Measurements from ENCODE around the gene UST. TPM values are rescaled to one million over a fixed set of nuclear protein-coding genes. Genes with fewer than 3 reads are reported as not detected.

UST gene
- total RNA-seq, 2 donors from 2014 or later = 1.6 to 7.5 TPM

DNA sequence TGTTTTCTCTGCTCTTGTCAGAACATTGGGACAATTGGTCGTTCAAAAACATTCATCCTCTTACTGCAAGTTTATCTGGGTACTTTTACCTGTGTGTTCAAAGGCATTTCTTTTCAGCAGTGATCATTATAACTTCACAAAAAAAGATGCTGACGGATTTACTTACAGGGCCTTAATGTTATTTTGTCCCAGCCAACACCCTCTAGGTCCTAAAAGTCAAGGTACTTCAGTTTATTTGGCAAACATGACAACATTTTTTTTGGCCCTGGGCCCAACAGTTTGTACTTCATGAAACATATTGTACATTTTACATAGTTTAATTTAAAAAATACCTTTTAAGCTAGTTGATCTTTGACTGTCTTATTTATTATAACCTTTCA lies 329.5 kb downstream of the UST start:
- H3K27ac Mint-ChIP-seq = peak overlapping the region; percentile 92
- peaks cover 27% of the 10 kb centered on the region for H3K36me3 Mint-ChIP-seq (ENCODE audit: low read depth)
- peaks cover 39% of the 10 kb centered on the region for H3K4me1 Mint-ChIP-seq
- no peaks in the 10 kb centered on the region for H3K27me3 Mint-ChIP-seq
- H3K4me3 Mint-ChIP-seq = peak overlapping the region; percentile 77
- H3K9me3 Mint-ChIP-seq = peaks cover 3% of the 10 kb centered on the region
- ATAC-seq (replicated peaks) = no peak

DNA sequence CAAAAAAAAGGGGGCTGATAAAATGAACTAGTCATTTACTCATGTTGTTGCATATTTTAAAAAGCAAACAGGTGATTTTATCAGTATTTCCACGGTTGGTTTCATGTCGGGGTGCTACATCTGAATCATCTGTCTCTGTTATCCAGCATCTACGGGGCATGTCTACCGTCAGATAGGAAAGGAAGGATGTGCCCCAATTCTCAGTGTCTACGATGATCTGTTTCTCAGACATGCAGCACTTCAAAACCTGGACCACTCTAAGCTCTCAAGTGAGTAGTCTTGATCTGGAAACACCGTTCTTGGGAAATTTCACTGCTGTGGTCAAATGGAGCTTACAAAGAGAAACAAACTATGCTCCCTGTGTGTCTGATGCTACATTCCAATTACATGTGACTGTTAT lies 330.4 kb downstream of the UST start:
- Mint-ChIP-seq H3K4me3 (peak overlapping the region; percentile 77), H3K27me3 (no peaks in the 10 kb centered on the region), H3K36me3 (ENCODE audit: low read depth) (peaks cover 27% of the 10 kb centered on the region)

DNA sequence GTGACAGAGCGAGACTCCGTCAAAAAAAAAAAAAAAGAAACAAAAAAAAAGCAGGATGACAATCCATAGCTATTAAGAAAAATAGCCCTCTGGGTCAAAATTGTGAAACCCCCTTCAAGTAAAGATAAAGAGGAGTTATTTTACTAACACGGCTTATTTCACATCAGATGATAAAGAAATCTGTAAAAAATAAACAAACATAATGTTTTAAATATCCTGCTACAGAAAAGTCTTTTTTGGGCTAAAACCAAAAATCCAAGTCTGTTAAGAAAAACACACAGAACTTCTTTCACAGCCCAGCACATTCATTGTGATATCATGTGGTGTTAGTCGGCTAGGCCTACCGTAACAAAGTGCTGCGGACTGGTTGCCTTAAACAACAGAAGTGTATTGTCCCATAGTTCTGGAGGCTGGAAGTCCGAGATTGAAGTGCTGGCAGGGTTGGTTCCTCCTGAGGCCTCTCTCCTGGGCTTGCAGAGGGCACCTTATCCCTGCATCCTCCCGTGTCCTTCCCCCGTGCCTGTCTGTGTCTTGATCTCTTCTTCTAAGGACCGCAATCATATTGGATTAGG lies 331.5 kb downstream of the UST start:
- H3K4me3 Mint-ChIP-seq = peak overlapping the region; percentile 77
- H3K4me1 Mint-ChIP-seq = peaks cover 52% of the 10 kb centered on the region
- H3K36me3 Mint-ChIP-seq (ENCODE audit: low read depth) = peaks cover 27% of the 10 kb centered on the region
- H3K27me3 Mint-ChIP-seq = no peaks in the 10 kb centered on the region
- ATAC-seq (replicated peaks) = no peak
- peak overlapping the region; percentile 25 for H3K27ac Mint-ChIP-seq
- no peaks in the 10 kb centered on the region for H3K9me3 Mint-ChIP-seq

More for the DNA sequence above, 330.4 kb downstream of the UST start:
- Mint-ChIP-seq H3K4me1 (peaks cover 41% of the 10 kb centered on the region), H3K9me3 (no peaks in the 10 kb centered on the region), H3K27ac (peak overlapping the region; percentile 92)
- peak; percentile 76 for ATAC-seq (replicated peaks)

DNA sequence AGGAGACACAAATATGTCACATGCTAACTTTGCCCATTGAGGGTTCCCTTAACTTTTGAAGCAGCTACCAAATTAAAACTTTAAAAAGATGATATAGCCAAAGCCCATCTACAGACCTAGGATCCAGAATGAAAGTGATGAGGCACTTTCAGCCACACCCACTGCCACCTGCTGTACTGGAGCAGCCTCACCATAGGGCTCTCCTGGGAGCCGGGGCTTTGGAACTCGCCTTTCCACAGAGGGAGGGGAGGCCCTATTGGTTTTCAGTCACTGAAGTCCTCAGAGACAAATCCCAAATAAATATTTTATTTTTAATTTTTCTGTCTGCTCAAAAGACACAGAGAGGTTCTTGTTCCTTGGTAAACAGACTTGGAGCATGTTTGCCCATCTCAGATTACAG lies 332.6 kb downstream of the UST start:
- H3K27ac Mint-ChIP-seq = peak overlapping the region; percentile 25
- no peaks in the 10 kb centered on the region for H3K27me3 Mint-ChIP-seq
- peaks cover 22% of the 10 kb centered on the region for H3K36me3 Mint-ChIP-seq (ENCODE audit: low read depth)
- no peaks in the 10 kb centered on the region for H3K9me3 Mint-ChIP-seq
- peak overlapping the region; percentile 47 for H3K4me3 Mint-ChIP-seq
- peaks cover 63% of the 10 kb centered on the region for H3K4me1 Mint-ChIP-seq
- ATAC-seq (replicated peaks) = no peak

DNA sequence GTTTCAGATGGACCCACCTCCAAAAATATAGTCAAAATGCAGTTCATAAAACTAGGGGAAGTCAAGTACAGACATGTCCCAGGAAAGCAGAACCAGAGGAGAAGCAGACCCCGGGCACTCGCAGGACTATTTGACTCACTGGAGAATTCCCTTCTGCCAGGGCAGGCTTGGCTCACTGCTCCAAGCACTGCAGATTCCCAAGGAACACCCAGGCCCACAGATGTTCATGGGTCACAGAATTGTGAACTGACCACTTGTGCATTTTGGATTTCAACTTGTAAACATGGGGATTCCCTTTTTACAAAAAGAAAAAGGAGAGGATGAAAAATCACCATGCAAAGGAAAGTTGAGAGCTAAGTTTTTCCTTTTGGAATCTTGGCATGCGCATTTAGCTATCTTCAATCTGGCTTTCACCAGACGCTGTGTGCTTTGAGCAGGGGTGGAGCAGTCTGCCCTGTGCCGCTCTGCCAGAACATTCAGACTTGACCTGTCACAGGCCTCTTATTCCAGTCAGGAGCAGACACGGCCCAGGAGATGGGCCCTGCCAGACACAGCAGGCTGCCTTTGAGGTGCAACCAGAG lies 333.2 kb downstream of the UST start:
- H3K4me3 Mint-ChIP-seq = peak overlapping the region; percentile 47
- no peaks in the 10 kb centered on the region for H3K27me3 Mint-ChIP-seq
- H3K36me3 Mint-ChIP-seq (ENCODE audit: low read depth) = peaks cover 19% of the 10 kb centered on the region
- H3K4me1 Mint-ChIP-seq = peaks cover 63% of the 10 kb centered on the region
- no peak for ATAC-seq (replicated peaks)
- H3K27ac Mint-ChIP-seq = peak overlapping the region; percentile 22
- H3K9me3 Mint-ChIP-seq = no peaks in the 10 kb centered on the region

DNA sequence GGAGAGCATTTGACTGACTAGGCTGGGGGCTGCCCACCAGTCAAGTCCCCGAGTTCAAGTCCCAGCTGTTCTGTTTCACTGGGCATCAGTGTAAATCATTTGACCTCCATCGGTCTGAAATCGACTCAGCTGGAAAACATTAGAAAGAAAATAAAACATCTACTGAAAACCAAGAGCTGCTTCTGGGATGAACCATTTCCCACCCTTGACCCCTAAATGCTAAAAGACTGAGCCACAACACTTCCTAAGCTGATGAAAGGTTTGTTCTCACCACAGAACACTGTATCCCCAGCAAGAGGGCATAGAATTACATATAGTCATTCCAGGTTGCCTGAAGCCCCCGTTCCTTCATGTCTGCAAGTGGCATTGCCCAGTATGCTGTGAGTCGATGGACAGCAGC lies 333.7 kb downstream of the UST start:
- H3K27me3 Mint-ChIP-seq = no peaks in the 10 kb centered on the region
- H3K4me1 Mint-ChIP-seq = peaks cover 64% of the 10 kb centered on the region
- peak overlapping the region; percentile 22 for H3K27ac Mint-ChIP-seq
- H3K9me3 Mint-ChIP-seq = no peaks in the 10 kb centered on the region
- no peak for ATAC-seq (replicated peaks)
- H3K36me3 Mint-ChIP-seq (ENCODE audit: low read depth) = peaks cover 16% of the 10 kb centered on the region
- H3K4me3 Mint-ChIP-seq = no peak overlapping the region

DNA sequence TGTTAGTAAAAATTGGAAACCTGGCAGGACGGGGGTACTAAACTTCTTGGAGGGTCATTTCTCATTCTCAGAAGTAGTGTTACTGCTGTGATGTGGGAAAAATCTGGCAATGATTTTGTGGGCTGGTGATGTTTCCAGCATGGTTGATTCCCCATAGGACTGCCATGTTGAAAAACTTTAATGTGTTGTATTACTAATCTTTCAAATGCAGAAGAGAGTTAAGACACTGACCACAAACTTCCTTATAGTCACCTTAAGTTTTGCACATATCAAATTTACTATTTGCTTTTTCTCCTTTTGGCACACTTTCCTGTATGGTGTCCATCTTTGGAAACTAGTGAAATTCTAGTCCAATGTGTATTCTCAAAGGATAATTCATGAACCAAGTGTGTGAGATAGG lies 334.5 kb downstream of the UST start:
- H3K9me3 Mint-ChIP-seq = no peaks in the 10 kb centered on the region
- H3K27me3 Mint-ChIP-seq = no peaks in the 10 kb centered on the region
- peaks cover 58% of the 10 kb centered on the region for H3K4me1 Mint-ChIP-seq
- no peak for ATAC-seq (replicated peaks)
- peaks cover 10% of the 10 kb centered on the region for H3K36me3 Mint-ChIP-seq (ENCODE audit: low read depth)
- peak overlapping the region; percentile 82 for H3K4me3 Mint-ChIP-seq
- H3K27ac Mint-ChIP-seq = no peak overlapping the region

DNA sequence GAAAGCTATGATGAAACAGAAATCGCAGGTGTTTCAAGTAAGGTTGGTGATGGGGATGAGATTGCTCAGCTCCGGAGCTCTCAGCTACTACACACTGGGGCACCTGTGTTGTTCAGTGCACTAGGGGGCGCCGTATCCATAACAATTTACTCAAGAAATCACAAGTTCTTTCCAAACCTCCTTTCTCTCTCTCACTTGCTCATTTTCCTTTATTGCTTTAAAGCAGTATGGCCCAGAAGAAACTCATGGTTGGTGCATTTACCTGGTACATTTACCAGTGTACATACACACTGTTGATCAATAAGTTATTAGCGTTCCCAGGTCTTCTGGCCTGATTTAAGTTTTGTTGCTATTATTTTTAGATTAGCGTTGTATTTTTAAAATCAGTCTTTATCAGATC lies 335.5 kb downstream of the UST start:
- H3K27me3 Mint-ChIP-seq = no peaks in the 10 kb centered on the region
- H3K9me3 Mint-ChIP-seq = no peaks in the 10 kb centered on the region
- peaks cover 52% of the 10 kb centered on the region for H3K4me1 Mint-ChIP-seq
- peaks cover 4% of the 10 kb centered on the region for H3K36me3 Mint-ChIP-seq (ENCODE audit: low read depth)
- ATAC-seq (replicated peaks) = peak; percentile 65
- peak overlapping the region; percentile 95 for H3K27ac Mint-ChIP-seq
- H3K4me3 Mint-ChIP-seq = peak overlapping the region; percentile 82

DNA sequence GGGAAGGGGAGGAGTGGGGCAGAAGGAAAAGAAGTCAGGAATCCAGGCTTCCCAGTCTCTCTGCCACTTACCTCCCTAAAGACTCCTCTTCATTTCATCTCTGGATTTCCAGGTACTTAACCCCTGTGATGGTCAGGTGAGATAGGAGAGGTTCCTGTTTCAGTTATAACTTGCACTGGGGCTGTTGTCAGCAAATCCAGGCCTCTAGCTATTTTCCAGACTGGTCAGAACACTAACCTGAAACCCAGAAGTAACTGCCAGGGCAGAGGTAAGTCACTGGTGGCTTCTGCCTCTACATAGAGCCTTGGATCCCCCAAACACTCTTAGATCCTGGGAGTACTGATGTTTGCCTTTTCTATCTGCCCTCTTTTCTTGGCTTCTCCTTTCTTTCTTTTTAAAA lies 337.2 kb downstream of the UST start:
- H3K4me3 Mint-ChIP-seq = peak overlapping the region; percentile 82
- no peaks in the 10 kb centered on the region for H3K27me3 Mint-ChIP-seq
- peaks cover 56% of the 10 kb centered on the region for H3K4me1 Mint-ChIP-seq
- H3K36me3 Mint-ChIP-seq (ENCODE audit: low read depth) = no peaks in the 10 kb centered on the region
- no peaks in the 10 kb centered on the region for H3K9me3 Mint-ChIP-seq
- ATAC-seq (replicated peaks) = no peak
- H3K27ac Mint-ChIP-seq = peak overlapping the region; percentile 95

DNA sequence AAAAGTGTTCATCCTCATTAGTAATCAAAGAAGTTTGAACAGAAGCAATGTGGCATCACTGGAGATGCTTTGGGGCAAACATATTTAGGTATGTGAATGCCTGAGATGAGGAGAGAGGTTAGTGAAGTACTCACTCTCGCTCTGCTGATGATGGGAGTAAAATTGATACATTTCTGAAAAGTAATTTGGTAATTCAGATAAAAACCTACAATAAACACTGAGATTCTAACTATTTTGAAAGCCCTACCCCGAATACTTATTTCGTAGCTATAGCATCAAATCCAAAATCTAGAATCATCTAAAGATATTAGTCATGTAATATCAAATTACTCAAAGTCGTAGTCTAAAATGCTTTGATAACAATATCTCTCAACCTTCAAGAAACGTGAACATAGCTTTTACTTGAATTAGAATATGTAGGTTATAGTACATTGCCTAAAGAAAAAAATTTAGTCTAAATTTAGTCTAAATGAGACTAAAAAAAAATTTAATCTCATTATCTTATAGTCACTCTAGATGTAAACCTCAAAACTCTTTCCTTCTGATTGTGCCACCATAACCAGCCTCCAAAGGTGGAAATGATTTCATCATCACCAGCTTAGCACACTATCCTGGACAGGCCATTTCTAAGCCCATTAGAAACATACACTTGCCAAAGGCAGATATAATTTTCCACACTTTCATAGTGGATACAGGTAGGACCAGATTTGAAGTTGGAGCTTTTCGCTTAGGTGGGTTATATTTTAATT lies 338.2 kb downstream of the UST start:
- peak; percentile 75 for ATAC-seq (replicated peaks)
- Mint-ChIP-seq H3K27me3 (no peaks in the 10 kb centered on the region), H3K9me3 (no peaks in the 10 kb centered on the region), H3K4me1 (peaks cover 53% of the 10 kb centered on the region), H3K4me3 (peak overlapping the region; percentile 82), H3K36me3 (ENCODE audit: low read depth) (no peaks in the 10 kb centered on the region), H3K27ac (peak overlapping the region; percentile 95)

DNA sequence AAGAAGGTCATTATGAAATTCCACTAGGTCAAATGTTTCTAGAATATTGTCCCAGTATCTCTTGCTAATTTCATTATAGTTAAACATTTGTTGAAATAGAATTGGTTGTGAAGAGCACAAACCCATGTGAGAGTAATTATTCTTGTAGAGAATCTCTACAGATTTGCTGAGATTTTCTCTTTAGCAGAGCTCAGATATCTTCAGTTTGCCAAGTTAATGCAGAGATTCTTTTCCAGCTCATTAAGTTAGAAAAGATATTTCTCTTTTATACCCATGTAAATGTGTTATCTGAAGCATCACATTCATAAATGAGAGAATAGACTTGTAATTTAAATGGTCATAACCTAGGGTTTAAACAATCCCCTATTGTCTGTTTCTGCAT lies 338.7 kb downstream of the UST start:
- H3K27ac Mint-ChIP-seq = peak overlapping the region; percentile 95
- no peaks in the 10 kb centered on the region for H3K27me3 Mint-ChIP-seq
- no peak for ATAC-seq (replicated peaks)
- H3K4me3 Mint-ChIP-seq = peak overlapping the region; percentile 82
- no peaks in the 10 kb centered on the region for H3K36me3 Mint-ChIP-seq (ENCODE audit: low read depth)
- peaks cover 53% of the 10 kb centered on the region for H3K4me1 Mint-ChIP-seq
- no peaks in the 10 kb centered on the region for H3K9me3 Mint-ChIP-seq

DNA sequence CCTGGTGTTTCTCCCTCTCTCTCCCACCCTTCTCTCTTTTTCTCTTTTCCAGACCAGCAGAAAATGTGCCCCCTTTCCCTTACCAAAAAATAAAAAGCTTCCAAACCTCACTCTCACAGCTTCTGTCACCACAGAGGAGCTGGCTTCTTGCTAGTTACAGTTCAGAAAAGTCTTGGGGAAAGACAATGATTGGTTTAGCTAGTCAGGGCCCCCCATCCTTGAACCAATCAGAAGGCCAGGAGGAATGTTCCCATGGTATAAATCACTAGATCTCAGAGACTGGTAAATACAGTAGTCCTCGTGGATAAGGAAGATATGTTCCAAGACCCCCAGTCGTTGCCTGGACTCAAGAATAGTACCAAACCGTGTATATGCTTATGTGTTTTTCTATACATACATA lies 339.5 kb downstream of the UST start:
- Mint-ChIP-seq H3K27me3 (no peaks in the 10 kb centered on the region), H3K4me3 (peak overlapping the region; percentile 82), H3K27ac (peak overlapping the region; percentile 95), H3K9me3 (no peaks in the 10 kb centered on the region), H3K36me3 (ENCODE audit: low read depth) (no peaks in the 10 kb centered on the region), H3K4me1 (peaks cover 46% of the 10 kb centered on the region)
- no peak for ATAC-seq (replicated peaks)

DNA sequence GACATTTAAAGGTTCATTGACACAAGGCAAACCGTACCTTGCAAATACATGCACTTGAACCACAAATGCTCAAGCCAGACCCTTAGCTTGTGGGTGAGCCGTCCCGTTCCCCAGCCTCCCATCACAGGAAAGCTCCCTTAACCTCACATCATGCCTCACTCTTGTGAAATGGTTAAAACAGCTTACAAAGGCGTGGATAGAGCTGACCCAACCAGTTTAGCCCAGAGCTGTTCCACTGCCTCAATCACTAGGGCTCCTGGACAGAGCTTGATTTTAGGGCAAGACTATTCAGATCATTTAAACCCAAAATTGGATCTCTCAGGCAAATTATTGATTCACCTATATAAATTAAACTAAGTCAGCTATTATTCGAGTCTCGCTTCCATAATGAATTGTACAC lies 341.1 kb downstream of the UST start:
- no peak for ATAC-seq (replicated peaks)

DNA sequence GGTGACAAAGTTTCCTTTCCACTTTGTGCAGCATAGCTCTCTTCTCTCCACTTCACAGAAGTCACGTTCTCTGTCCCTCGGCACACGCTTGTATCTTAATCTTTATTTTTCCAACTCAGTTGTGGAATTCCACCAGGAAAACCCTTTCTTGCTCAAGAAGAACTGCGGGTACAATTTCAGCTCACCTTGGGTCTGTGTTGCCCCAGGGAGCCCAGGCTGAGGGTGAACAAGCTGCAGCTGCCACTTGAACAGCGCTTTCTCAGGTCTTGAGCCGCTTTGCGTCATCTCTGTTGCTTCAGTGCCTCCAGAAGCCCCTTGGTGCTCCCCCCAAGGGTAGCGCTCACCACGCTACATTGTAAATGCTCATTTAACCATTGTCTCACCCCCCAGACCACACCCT lies 341.5 kb downstream of the UST start:
- H3K4me3 Mint-ChIP-seq = no peak overlapping the region
- no peak for ATAC-seq (replicated peaks)
- no peaks in the 10 kb centered on the region for H3K36me3 Mint-ChIP-seq (ENCODE audit: low read depth)
- H3K4me1 Mint-ChIP-seq = peaks cover 40% of the 10 kb centered on the region
- peak overlapping the region; percentile 67 for H3K27ac Mint-ChIP-seq
- no peaks in the 10 kb centered on the region for H3K9me3 Mint-ChIP-seq
- H3K27me3 Mint-ChIP-seq = no peaks in the 10 kb centered on the region

More for the DNA sequence above, 341.1 kb downstream of the UST start:
- Mint-ChIP-seq H3K36me3 (ENCODE audit: low read depth) (no peaks in the 10 kb centered on the region), H3K4me1 (peaks cover 42% of the 10 kb centered on the region), H3K27me3 (no peaks in the 10 kb centered on the region), H3K27ac (peak overlapping the region; percentile 67), H3K9me3 (no peaks in the 10 kb centered on the region), H3K4me3 (no peak overlapping the region)

DNA sequence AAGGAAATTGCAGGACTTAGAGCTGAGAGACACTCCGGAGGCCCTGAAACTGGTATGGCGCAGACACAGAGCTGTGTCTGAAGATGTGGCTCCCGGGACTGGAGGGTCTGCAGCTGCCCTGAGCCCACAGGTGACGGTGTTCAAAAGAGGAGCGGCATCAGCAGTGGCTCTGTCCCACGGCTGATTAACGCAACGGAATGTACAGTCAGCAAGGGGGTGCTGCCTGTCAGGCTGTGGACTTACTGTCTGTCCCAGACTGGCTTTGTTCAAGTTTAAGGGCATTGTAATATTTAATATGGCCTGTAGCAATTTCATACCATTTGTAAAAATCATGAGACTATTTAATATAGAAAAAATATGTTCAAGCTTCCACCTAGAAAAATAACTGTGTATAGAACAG lies 342.7 kb downstream of the UST start:
- ATAC-seq (replicated peaks) = no peak
- Mint-ChIP-seq H3K27ac (no peak overlapping the region), H3K4me3 (no peak overlapping the region), H3K36me3 (ENCODE audit: low read depth) (no peaks in the 10 kb centered on the region), H3K9me3 (no peaks in the 10 kb centered on the region), H3K4me1 (peaks cover 39% of the 10 kb centered on the region), H3K27me3 (no peaks in the 10 kb centered on the region)
